K562 (cell line): ENCODE measurements around the gene ZMIZ1. TPM values are rescaled to one million over a fixed set of nuclear protein-coding genes. Genes with fewer than 3 reads are reported as not detected.

Source experiments
- ATAC-seq: fragments of 200-7000 bp; cut with Tn5 transposase; 3 replicates; pipeline ENCODE4 v1.9.1; 2020; ENCODE audit warnings: moderate library complexity
- BruUV-seq: library from RNA; stranded (reverse); fragments of 400-500 nt; replicated peaks from 2 replicates; lab custom pipeline; 2021; lab: Mats Ljungman, UMichigan
- CTCF ChIA-PET: fragments of 300-600 bp; formaldehyde crosslinking; extraction: SDS; loops from one replicate; lab custom pipeline; 2021; ENCODE audit warnings: low intra/inter-chr PET ratio; lab: Yijun Ruan, JAX
- POLR2A ChIA-PET: fragments of 300-600, 350-650 bp; sonication (Branson Sonifier 250); formaldehyde crosslinking; extraction: SDS; loops from one replicate; lab custom pipeline; 2021; ENCODE audit warnings: antibody characterized with exemption, inconsistent platforms; lab: Yijun Ruan, JAX
- DNase-seq, 4 experiments: peaks; one replicate each; pipeline versions ENCODE4 v3.0.0 to v3.0.0-alpha.2; 2011 to 2018; ENCODE audit warnings: low spot score in 3 of 4, mixed read lengths in 3 of 4; ENCODE audit errors: extremely low read depth in 1 of 4
- FAIRE-seq: peaks from 2 replicates; lab custom pipeline; 2011; peaks lifted over from hg19 to GRCh38; lab: Jason Lieb, UNC
- H2AFZ ChIP-seq: 2 replicates; pipeline ENCODE4 v1.6.0; 2011; ENCODE audit warnings: low read depth, low read length, control low read depth, inconsistent platforms
- H3K27ac ChIP-seq: fragments of 200-600 bp; 3 replicates; pipeline ENCODE4 v1.8.0; 2011; ENCODE audit warnings: low read depth, mild to moderate bottlenecking, control low read depth, inconsistent platforms, low read length, moderate library complexity, mixed read lengths; ENCODE audit errors: extremely low read depth
- H3K27me3 ChIP-seq, 2 experiments: fragments of 300-600 bp in 1 of 2; 2 replicates in 1 of 2; 3 replicates in 1 of 2; pipeline versions ENCODE4 v1.6.0 to v1.8.0; 2011; ENCODE audit warnings: inconsistent platforms in 2 of 2, low read length in 2 of 2, mild to moderate bottlenecking in 1 of 2, mixed read lengths in 1 of 2, moderate library complexity in 1 of 2; ENCODE audit not compliant: control insufficient read depth in 2 of 2, insufficient read depth in 2 of 2
- H3K36me3 ChIP-seq: fragments of 300-600 bp; 3 replicates; pipeline ENCODE4 v1.8.0; 2011; ENCODE audit warnings: mild to moderate bottlenecking, low read length, inconsistent platforms; ENCODE audit not compliant: control insufficient read depth, insufficient read depth
- H3K4me1 ChIP-seq, 2 experiments: fragments of 200-600 bp in 1 of 2; replicated peaks in 1 of 2; 2 replicates in 1 of 2; 3 replicates in 1 of 2; pipeline versions ENCODE4 v1.5.1 to v1.8.0; 2011; ENCODE audit warnings: inconsistent platforms in 2 of 2, low read length in 2 of 2, mild to moderate bottlenecking in 1 of 2, mixed read lengths in 1 of 2, moderate library complexity in 1 of 2; ENCODE audit not compliant: control insufficient read depth in 2 of 2, insufficient read depth in 2 of 2
- H3K4me2 ChIP-seq: 2 replicates; pipeline ENCODE4 v1.6.1; 2011; ENCODE audit warnings: low read length, control low read depth, inconsistent platforms, mixed read lengths; ENCODE audit not compliant: insufficient read depth
- H3K4me3 ChIP-seq: fragments of 200-600 bp; sonication (generic), shearing (Covaris generic); 2 replicates; pipeline ENCODE4 v1.5.1; 2016; ENCODE audit warnings: control low read depth, inconsistent platforms
- H3K79me2 ChIP-seq: fragments of 200-600 bp; 3 replicates; pipeline ENCODE4 v1.8.0; 2011; ENCODE audit warnings: low read length, inconsistent platforms; ENCODE audit not compliant: control insufficient read depth, insufficient read depth
- H3K9ac ChIP-seq, 2 experiments: 2 replicates each; pipeline versions ENCODE4 v1.6.0 to v1.6.1; 2011; ENCODE audit warnings: low read depth in 2 of 2, low read length in 2 of 2, control low read depth in 1 of 2, inconsistent platforms in 1 of 2, mild to moderate bottlenecking in 1 of 2, mixed read lengths in 1 of 2; ENCODE audit not compliant: insufficient read depth in 1 of 2
- H3K9me1 ChIP-seq: one replicate; pipeline ENCODE4 v1.6.0; 2011; ENCODE audit warnings: inconsistent platforms, mild to moderate bottlenecking, low read length, moderate library complexity; ENCODE audit not compliant: control insufficient read depth, insufficient read depth
- H3K9me3 ChIP-seq: replicated peaks from 2 replicates; pipeline ENCODE4 v1.5.1; 2011; ENCODE audit warnings: low read depth, low read length, inconsistent platforms; ENCODE audit not compliant: control insufficient read depth, insufficient read depth
- H4K20me1 ChIP-seq: replicated peaks from 2 replicates; pipeline ENCODE4 v1.6.1; 2011; ENCODE audit warnings: low read length, inconsistent platforms, mixed read lengths; ENCODE audit not compliant: control insufficient read depth, insufficient read depth
- BACH1 ChIP-seq: fragments of 200-800 bp; sonication (Bioruptor generic); IDR thresholded peaks from 2 replicates; pipeline ENCODE4 v1.6.1; 2016; ENCODE audit warnings: missing genetic modification characterization, missing compliant biosample characterization
- MNT ChIP-seq, 2 experiments: fragments of 450-650 bp; conservative IDR thresholded peaks; 2 replicates each; pipeline ENCODE4 v1.6.1; 2017; ENCODE audit warnings: mild to moderate bottlenecking in 2 of 2, moderate library complexity in 2 of 2
- NR2F6 ChIP-seq: fragments of 450-650 bp; formaldehyde crosslinking; IDR thresholded peaks from 2 replicates; pipeline ENCODE4 v1.4.0; 2020; ENCODE audit warnings: mild to moderate bottlenecking
- TRIM28 ChIP-seq: fragments of 450-650 bp; IDR thresholded peaks from 2 replicates; pipeline ENCODE4 v1.6.1; 2017
- WGBS: fragments of 100-300 bp; shearing (Covaris generic); methylation state at CpG from one replicate; pipeline ENCODE4 v1.1.6; 2016; ENCODE audit warnings: low coverage, mixed read lengths; ENCODE audit not compliant: insufficient coverage; ENCODE audit errors: missing lambda C conversion rate; 5-methylcytosine and 5-hydroxymethylcytosine counted together
- in situ Hi-C: fragments of 300-500 bp; cut with MboI; formaldehyde crosslinking; loops from 4 replicates; pipeline ENCODE4 v1.15.0; 2018; ENCODE audit warnings: inconsistent platforms, mixed read lengths
- intact Hi-C: fragments of 100-400 bp; cut with micrococcal nuclease; formaldehyde crosslinking; loops from 2 replicates; pipeline ENCODE4 v1.14.2; 2022
- polyA plus RNA-seq, 8 experiments: library from polyadenylated mRNA; depleted of rRNA in 4 of 8; stranded (reverse) in 5 of 8; unstranded in 3 of 8; fragments of >200 nt; fragmentation: Nextera tagmentation in 2 of 8; fragmentation: Illumina TruSeq in 1 of 8; extraction: Ambion mirVana in 2 of 8; extraction: Trizol in 1 of 8; gene quantifications; 2 replicates each; pipeline versions ENCODE4 v1.2.1 to v1.2.3, GENCODE V29; 2011 to 2014; ENCODE audit warnings: inconsistent platforms in 1 of 8, missing spikeins in 1 of 8
- total RNA-seq, 7 experiments: library from RNA; depleted of rRNA in 6 of 7; stranded (reverse); fragments of >200 nt in 6 of 7; fragmentation: Illumina TruSeq in 2 of 7; extraction: Trizol in 2 of 7; gene quantifications; 2 replicates each; pipeline versions ENCODE4 v1.2.1 to v1.2.3, GENCODE V29; 2011 to 2021; ENCODE audit warnings: low replicate concordance in 1 of 7

Gene ZMIZ1
- total and polyA plus RNA-seq, 9 of the 15 experiments (the other 6 are each of a cell fraction or from before 2014, with no cell fraction given), result 1.0 to 37.3 (median 4.3) TPM

GRCh38 chr10:79053081-79053434, 15.7 kb upstream of the ZMIZ1 start:
- no peak overlapping the region for H3K27ac ChIP-seq
- H4K20me1 ChIP-seq, result no peaks in the 10 kb centered on the region
- BruUV-seq, result no TSS peak
- in situ Hi-C loops, result no loop called here
- H3K4me1 ChIP-seq, result peaks cover 12 to 18% of the 10 kb centered on the region in 2 experiments
- H3K36me3 ChIP-seq, result no peaks in the 10 kb centered on the region
- no peaks in the 10 kb centered on the region for H3K9me3 ChIP-seq
- 50% methylated on average over 4 of the region's 4 CpGs for WGBS
- no peaks in the 10 kb centered on the region for H3K79me2 ChIP-seq
- ATAC-seq, result no peak
- H3K9me1 ChIP-seq, result no peaks in the 10 kb centered on the region
- ChIA-PET POLR2A (interaction anchor here (0.6 to 1.5 kb wide), 3 partner anchors 14 to 30 kb away, joined by 3 to 6 read pairs (median 5); no protein-coding TSS in a partner anchor), CTCF (no interaction called here)
- peaks cover 0 to 15% of the 10 kb centered on the region in 2 experiments; a peak in 3 of 5 replicates for H3K27me3 ChIP-seq
- intact Hi-C loops, result loop anchor here (5.0 kb wide), 1 partner anchor 81 kb away; no protein-coding TSS in a partner anchor
- TF ChIP-seq TRIM28, result no peak
- no peak for TF ChIP-seq BACH1
- no peak for TF ChIP-seq MNT (conservative IDR thresholded peaks at IDR 0.05)
- no peak for TF ChIP-seq NR2F6
- no peak overlapping the region for H3K4me2 ChIP-seq
- DNase-seq, result no peak
- H2AFZ ChIP-seq, result no peak overlapping the region
- no peak for FAIRE-seq
- H3K4me3 ChIP-seq, result no peak overlapping the region
- H3K9ac ChIP-seq, result no peak overlapping the region
